B cell (primary cell): Measurements from ENCODE around the gene SAA1. TPM values are rescaled to one million over a fixed set of nuclear protein-coding genes. Genes with fewer than 3 reads are reported as not detected.

Source experiments
- ATAC-seq: fragments of 200-7000 bp; cut with Tn5 transposase; one replicate; pipeline ENCODE4 v1.10.0; 2021; ENCODE audit warnings: low read depth, mild to moderate bottlenecking, moderate number of reproducible peaks, moderate library complexity
- CTCF ChIA-PET: fragments of 350-600 bp; sonication (Branson Sonifier 250); formaldehyde crosslinking; loops from one replicate; lab custom pipeline; 2021; ENCODE audit warnings: antibody characterized with exemption, inconsistent platforms; lab: Charles Lee
- POLR2A ChIA-PET: fragments of 350-600 bp; sonication (Branson Sonifier 250); formaldehyde crosslinking; loops from one replicate; lab custom pipeline; 2021; ENCODE audit warnings: antibody characterized with exemption; lab: Charles Lee
- DNase-seq: peaks from one replicate; pipeline ENCODE4 v3.0.0; 2013
- H2AFZ ChIP-seq: 2 replicates; pipeline ENCODE4 v1.6.1; 2012; ENCODE audit warnings: mild to moderate bottlenecking, low read depth, low read length; ENCODE audit not compliant: insufficient read depth, poor library complexity, severe bottlenecking
- H3K27ac ChIP-seq, 2 donors: 1 replicate in 1 of 2; 2 replicates in 1 of 2; pipeline ENCODE4 v1.5.1; 2012 to 2013; ENCODE audit warnings: low read length in 2 of 2, mild to moderate bottlenecking in 2 of 2, moderate library complexity in 1 of 2
- H3K27me3 ChIP-seq, 4 experiments: fragments of 200-600 bp in 1 of 4; sonication (generic) in 1 of 4; replicated peaks in 1 of 4; 1 replicate in 2 of 4; 2 replicates in 2 of 4; pipeline versions ENCODE4 v1.6.1 to v1.7.0; 2013 to 2016; ENCODE audit warnings: low read length in 3 of 4, mild to moderate bottlenecking in 2 of 4, mixed read lengths in 1 of 4, moderate library complexity in 1 of 4; ENCODE audit not compliant: insufficient read depth in 4 of 4, control insufficient read depth in 3 of 4; ENCODE audit errors: control extremely low read depth in 1 of 4
- H3K36me3 ChIP-seq, 2 experiments: replicated peaks in 1 of 2; 1 replicate in 1 of 2; 2 replicates in 1 of 2; pipeline versions ENCODE4 v1.6.1 to v1.7.1; 2013; ENCODE audit warnings: low read length in 1 of 2; ENCODE audit not compliant: insufficient read depth in 2 of 2, control insufficient read depth in 1 of 2; ENCODE audit errors: control extremely low read depth in 1 of 2, extremely low read depth in 1 of 2
- H3K4me1 ChIP-seq, 2 donors: fragments of 200-600 bp in 1 of 2; sonication (generic) in 1 of 2; 1 replicate in 1 of 2; 2 replicates in 1 of 2; pipeline versions ENCODE4 v1.5.1 to v1.6.1; 2013 to 2017; ENCODE audit warnings: low read length in 2 of 2; ENCODE audit not compliant: control insufficient read depth in 2 of 2, insufficient read depth in 2 of 2
- H3K4me2 ChIP-seq: replicated peaks from 2 replicates; pipeline ENCODE3; 2012; ENCODE audit warnings: mild to moderate bottlenecking, low read depth, low read length; ENCODE audit not compliant: poor library complexity, severe bottlenecking
- H3K4me3 ChIP-seq, 5 experiments: fragments of 200-600 bp in 1 of 5; sonication (generic) in 1 of 5; 1 replicate in 3 of 5; 2 replicates in 2 of 5; pipeline versions ENCODE4 v1.5.1 to v1.7.0; 2011 to 2016; ENCODE audit warnings: low read length in 4 of 5, mild to moderate bottlenecking in 4 of 5, low read depth in 2 of 5, control low read depth in 1 of 5, moderate library complexity in 1 of 5; ENCODE audit not compliant: insufficient read depth in 1 of 5; ENCODE audit errors: control extremely low read depth in 1 of 5, extremely low read depth in 1 of 5
- H3K79me2 ChIP-seq: fragments of 200-600 bp; sonication (generic); one replicate; pipeline ENCODE4 v1.6.0; 2016; ENCODE audit warnings: low read length; ENCODE audit not compliant: control insufficient read depth, insufficient read depth
- H3K9ac ChIP-seq: fragments of 200-600 bp; sonication (generic); 2 replicates; pipeline ENCODE4 v1.6.1; 2017; ENCODE audit warnings: mild to moderate bottlenecking, low read length, moderate library complexity
- H3K9me3 ChIP-seq, 3 donors: one replicate each; pipeline versions ENCODE4 v1.6.1 to v1.7.1; 2013; ENCODE audit warnings: low read length in 2 of 3; ENCODE audit not compliant: control insufficient read depth in 2 of 3, insufficient read depth in 1 of 3; ENCODE audit errors: control extremely low read depth in 1 of 3
- H4K20me1 ChIP-seq: 2 replicates; pipeline ENCODE4 v1.6.0; 2012; ENCODE audit warnings: mild to moderate bottlenecking, low read length; ENCODE audit not compliant: insufficient read depth, control insufficient read depth, poor library complexity, severe bottlenecking
- H3K27ac Mint-ChIP-seq: one replicate; pipeline ENCODE4 v1.8.0; 2021; ENCODE audit warnings: mixed read lengths
- H3K27me3 Mint-ChIP-seq: one replicate; pipeline ENCODE4 v1.8.0; 2021; ENCODE audit warnings: mixed read lengths
- H3K4me1 Mint-ChIP-seq: one replicate; pipeline ENCODE4 v1.8.0; 2021; ENCODE audit warnings: mixed read lengths
- H3K4me3 Mint-ChIP-seq: one replicate; pipeline ENCODE4 v1.8.0; 2021; ENCODE audit warnings: mixed read lengths
- H3K9me3 Mint-ChIP-seq: one replicate; pipeline ENCODE4 v1.8.0; 2022; ENCODE audit warnings: mixed read lengths; ENCODE audit not compliant: insufficient read depth
- EZH2 ChIP-seq: IDR thresholded peaks from 2 replicates; pipeline ENCODE4 v1.6.1; 2012; ENCODE audit warnings: borderline replicate concordance, low read depth, mild to moderate bottlenecking, moderate library complexity, low read length; ENCODE audit not compliant: insufficient read depth, poor library complexity, severe bottlenecking
- WGBS: methylation state at CpG from one replicate; pipeline ENCODE4 v1.1.5; 2013; ENCODE audit warnings: missing lambda C conversion rate; ENCODE audit not compliant: insufficient coverage; 5-methylcytosine and 5-hydroxymethylcytosine counted together
- intact Hi-C: fragments of 100-400 bp; cut with micrococcal nuclease; formaldehyde crosslinking; loops from one replicate; pipeline ENCODE4 v1.10.0; 2022
- polyA plus RNA-seq: library from polyadenylated mRNA; depleted of rRNA; stranded (reverse); fragments of >200 nt; gene quantifications from 2 replicates; pipeline ENCODE4 v1.2.3, GENCODE V29; 2012
- total RNA-seq, 2 donors: library from RNA; stranded (reverse); fragments of 120-200 nt in 1 of 2; gene quantifications; 1 replicate in 1 of 2; 2 replicates in 1 of 2; pipeline versions ENCODE4 v1.2.3 to v1.2.4, GENCODE V29; 2013 to 2022
- TF ChIP-seq, protein P1 (sequence below): fragments of 200-600 bp; IDR thresholded peaks from one replicate; pipeline ENCODE4 v1.8.0; 2022; ENCODE audit warnings: antibody characterized with exemption, mild to moderate bottlenecking

The SAA1 gene
- total and polyA plus RNA-seq, 2 donors (not counting 1 experiment from before 2014, with no cell fraction given), result not detected

GRCh38 chr11:18294862-18295261 lies 28.8 kb downstream of the SAA1 start:
- Mint-ChIP-seq H3K27me3 (no peaks in the 10 kb centered on the region), H3K9me3 (no peaks in the 10 kb centered on the region), H3K4me3 (no peak overlapping the region), H3K27ac (no peak overlapping the region), H3K4me1 (no peaks in the 10 kb centered on the region)
- Histone ChIP-seq H3K27me3 (no peaks in the 10 kb centered on the region), H3K79me2 (no peaks in the 10 kb centered on the region), H3K4me2 (no peak overlapping the region), H3K36me3 (peaks cover 9 to 87% of the 10 kb centered on the region in 2 experiments), H3K27ac (no peak overlapping the region), H3K9ac (no peak overlapping the region), H3K4me1 (no peaks in the 10 kb centered on the region), H4K20me1 (no peaks in the 10 kb centered on the region), H3K9me3 (no peaks in the 10 kb centered on the region), H2AFZ (no peak overlapping the region), H3K4me3 (no peak overlapping the region)
- TF ChIP-seq EZH2, result no peak
- ChIA-PET POLR2A (interaction anchor here (0.6 kb wide), 1 partner anchor 293 kb away, joined by 3 read pairs; no protein-coding TSS in a partner anchor), CTCF (interaction anchor here (1.8 kb wide), 1 partner anchor 51 kb away, joined by 6 read pairs; no protein-coding TSS in a partner anchor)
- 95% methylated on average over 3 of the region's 5 CpGs for WGBS
- ATAC-seq, result no peak
- intact Hi-C loops, result no loop called here
- no peak for DNase-seq

DNA sequence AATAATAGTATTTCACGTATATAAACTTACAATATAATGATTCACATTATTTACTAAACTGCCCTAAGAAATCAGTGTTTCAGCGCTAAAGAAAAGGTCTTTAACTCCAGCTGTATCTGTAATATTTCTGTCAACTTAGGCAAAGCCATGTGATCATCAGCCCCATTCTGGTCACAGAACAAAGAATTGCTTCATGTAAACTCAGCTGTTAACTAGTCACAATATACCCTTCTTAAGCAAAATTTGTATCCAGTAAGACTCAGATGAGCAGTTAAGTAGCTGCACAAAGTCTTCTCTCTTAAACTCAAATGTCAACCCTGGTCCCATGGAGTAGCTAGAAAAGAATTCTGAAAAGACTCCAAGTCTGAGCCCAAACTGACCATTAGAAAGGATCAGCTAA lies 29.3 kb downstream of the SAA1 start:
- Histone ChIP-seq H3K36me3 (peaks cover 9 to 86% of the 10 kb centered on the region in 2 experiments), H3K79me2 (no peaks in the 10 kb centered on the region), H3K4me3 (no peak overlapping the region), H3K4me2 (no peak overlapping the region), H3K9ac (no peak overlapping the region), H4K20me1 (no peaks in the 10 kb centered on the region), H3K4me1 (no peaks in the 10 kb centered on the region), H3K27me3 (no peaks in the 10 kb centered on the region), H2AFZ (no peak overlapping the region), H3K9me3 (no peaks in the 10 kb centered on the region), H3K27ac (no peak overlapping the region)
- ChIA-PET CTCF (interaction anchor here (0.9 to 1.8 kb wide), 2 partner anchors 13 to 51 kb away, joined by 4 to 6 read pairs; no protein-coding TSS in a partner anchor), POLR2A (no interaction called here)
- ATAC-seq (no peak), DNase-seq (no peak)
- Mint-ChIP-seq H3K4me3 (no peak overlapping the region), H3K27ac (no peak overlapping the region), H3K9me3 (no peaks in the 10 kb centered on the region), H3K4me1 (no peaks in the 10 kb centered on the region), H3K27me3 (no peaks in the 10 kb centered on the region)
- intact Hi-C loops, result no loop called here
- WGBS, result no CpG with 5 or more reads among the region's 2 CpGs
- TF ChIP-seq, protein P1, sequence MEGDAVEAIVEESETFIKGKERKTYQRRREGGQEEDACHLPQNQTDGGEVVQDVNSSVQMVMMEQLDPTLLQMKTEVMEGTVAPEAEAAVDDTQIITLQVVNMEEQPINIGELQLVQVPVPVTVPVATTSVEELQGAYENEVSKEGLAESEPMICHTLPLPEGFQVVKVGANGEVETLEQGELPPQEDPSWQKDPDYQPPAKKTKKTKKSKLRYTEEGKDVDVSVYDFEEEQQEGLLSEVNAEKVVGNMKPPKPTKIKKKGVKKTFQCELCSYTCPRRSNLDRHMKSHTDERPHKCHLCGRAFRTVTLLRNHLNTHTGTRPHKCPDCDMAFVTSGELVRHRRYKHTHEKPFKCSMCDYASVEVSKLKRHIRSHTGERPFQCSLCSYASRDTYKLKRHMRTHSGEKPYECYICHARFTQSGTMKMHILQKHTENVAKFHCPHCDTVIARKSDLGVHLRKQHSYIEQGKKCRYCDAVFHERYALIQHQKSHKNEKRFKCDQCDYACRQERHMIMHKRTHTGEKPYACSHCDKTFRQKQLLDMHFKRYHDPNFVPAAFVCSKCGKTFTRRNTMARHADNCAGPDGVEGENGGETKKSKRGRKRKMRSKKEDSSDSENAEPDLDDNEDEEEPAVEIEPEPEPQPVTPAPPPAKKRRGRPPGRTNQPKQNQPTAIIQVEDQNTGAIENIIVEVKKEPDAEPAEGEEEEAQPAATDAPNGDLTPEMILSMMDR, result no peak
- no peak for TF ChIP-seq EZH2
